PC-3 (cell line): Measurements from ENCODE around the gene THBS4.

ENCODE experiments used
- EZH2 ChIP-seq: fragments of 300-600 bp; sonication (generic); IDR thresholded peaks from one replicate; pipeline ENCODE4 v1.6.1; 2017; ENCODE audit warnings: antibody characterized with exemption, mild to moderate bottlenecking, low read length; ENCODE audit not compliant: unreplicated experiment
- TF ChIP-seq, protein P1 (sequence below): fragments of 300-600 bp; sonication (generic); conservative IDR thresholded peaks from 2 replicates; pipeline ENCODE4 v1.5.1; 2017; ENCODE audit warnings: antibody characterized with exemption, low read depth, mild to moderate bottlenecking, low read length

DNA sequence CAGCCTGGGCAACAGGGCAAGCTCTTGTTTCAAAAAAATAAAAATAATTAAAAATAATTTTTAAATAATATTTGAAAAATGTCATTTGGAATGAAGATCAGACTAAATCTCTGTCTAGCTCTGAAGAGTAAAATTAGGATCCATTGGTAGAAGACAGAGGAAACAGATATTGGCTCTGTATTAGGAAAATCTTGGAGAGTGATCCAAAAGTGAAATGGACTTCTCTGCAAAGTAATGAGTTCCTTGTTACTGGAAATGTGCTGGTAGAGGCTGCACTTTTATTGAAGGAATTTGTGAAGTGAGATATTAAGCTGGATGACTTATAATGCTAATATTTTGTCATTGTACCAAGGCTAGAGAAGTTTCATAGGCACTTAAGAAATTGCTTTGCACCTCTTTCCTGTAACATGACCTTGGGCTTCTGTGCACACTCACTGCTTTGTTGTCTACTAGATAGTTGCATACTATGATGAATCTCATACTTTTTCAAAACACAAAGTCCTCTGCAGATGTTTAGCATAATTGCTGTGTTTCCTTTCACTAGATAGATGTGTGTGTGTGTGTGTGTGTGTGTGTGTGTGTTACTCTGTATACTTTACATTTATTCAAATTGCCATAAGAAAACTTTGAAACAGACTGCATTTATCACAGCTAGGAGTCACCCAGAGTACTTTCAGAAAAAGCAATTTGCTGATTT lies 13.1 kb downstream of the THBS4 start:
- TF ChIP-seq, protein P1, sequence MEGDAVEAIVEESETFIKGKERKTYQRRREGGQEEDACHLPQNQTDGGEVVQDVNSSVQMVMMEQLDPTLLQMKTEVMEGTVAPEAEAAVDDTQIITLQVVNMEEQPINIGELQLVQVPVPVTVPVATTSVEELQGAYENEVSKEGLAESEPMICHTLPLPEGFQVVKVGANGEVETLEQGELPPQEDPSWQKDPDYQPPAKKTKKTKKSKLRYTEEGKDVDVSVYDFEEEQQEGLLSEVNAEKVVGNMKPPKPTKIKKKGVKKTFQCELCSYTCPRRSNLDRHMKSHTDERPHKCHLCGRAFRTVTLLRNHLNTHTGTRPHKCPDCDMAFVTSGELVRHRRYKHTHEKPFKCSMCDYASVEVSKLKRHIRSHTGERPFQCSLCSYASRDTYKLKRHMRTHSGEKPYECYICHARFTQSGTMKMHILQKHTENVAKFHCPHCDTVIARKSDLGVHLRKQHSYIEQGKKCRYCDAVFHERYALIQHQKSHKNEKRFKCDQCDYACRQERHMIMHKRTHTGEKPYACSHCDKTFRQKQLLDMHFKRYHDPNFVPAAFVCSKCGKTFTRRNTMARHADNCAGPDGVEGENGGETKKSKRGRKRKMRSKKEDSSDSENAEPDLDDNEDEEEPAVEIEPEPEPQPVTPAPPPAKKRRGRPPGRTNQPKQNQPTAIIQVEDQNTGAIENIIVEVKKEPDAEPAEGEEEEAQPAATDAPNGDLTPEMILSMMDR: no peak
- no peak for TF ChIP-seq EZH2
